Measurements from ENCODE around the gene MKI67. TPM values are rescaled to one million over a fixed set of nuclear protein-coding genes. Genes with fewer than 3 reads are reported as not detected.

Gene MKI67
- total and polyA plus RNA-seq, 10 of the 15 experiments (the other 5 are each of a cell fraction or from before 2014, with no cell fraction given), result 22.3 to 183 (median 82.9) TPM

DNA sequence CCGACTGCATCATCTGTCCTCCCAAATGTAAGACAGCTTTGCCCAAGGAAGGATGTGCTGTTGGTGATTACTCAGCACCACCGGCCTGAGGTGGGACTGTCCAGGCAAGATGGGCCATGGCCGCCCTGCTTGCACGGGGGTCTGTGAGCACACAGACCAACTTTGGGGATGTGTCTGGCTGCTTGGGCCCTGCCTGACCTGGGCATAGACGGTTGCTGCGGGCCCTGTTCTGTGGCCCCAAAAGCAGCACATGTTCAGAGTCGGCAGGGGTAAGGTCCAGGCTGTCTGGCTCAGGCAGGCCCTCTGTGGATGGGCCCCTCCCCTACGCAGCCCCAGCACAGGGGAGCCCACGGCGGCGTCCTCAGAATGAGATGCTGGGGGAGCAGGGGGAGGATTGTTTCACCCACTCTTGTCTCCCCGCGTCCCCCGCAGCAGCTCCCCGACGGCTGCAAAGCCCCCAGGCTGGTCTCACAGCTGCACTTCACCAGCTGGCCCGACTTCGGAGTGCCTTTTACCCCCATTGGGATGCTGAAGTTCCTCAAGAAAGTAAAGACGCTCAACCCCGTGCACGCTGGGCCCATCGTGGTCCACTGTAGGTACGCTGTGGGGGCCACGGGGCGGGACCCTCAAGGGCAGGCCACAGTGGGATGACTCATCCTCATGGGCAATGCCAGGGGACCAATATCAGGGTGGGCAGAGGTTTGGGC is 58.4 kb downstream of the MKI67 start:
- Histone ChIP-seq H3K27ac (ENCODE audit: control insufficient read depth, insufficient read depth) (no peak overlapping the region), H3K4me1 (ENCODE audit: control insufficient read depth, insufficient read depth, low read length) (peaks cover 28% of the 10 kb centered on the region), H2AFZ (ENCODE audit: control insufficient read depth, low read depth, low read length) (no peak overlapping the region), H4K20me1 (ENCODE audit: control insufficient read depth, insufficient read depth) (no peaks in the 10 kb centered on the region), H3K4me2 (ENCODE audit: control insufficient read depth, insufficient read depth) (no peak overlapping the region), H3K4me3 (no peak overlapping the region), H3K9me3 (replicated peaks; ENCODE audit: control insufficient read depth, insufficient read depth, low read length) (no peaks in the 10 kb centered on the region), H3K36me3 (ENCODE audit: control insufficient read depth in 2 of 2, insufficient read depth in 2 of 2, low read length in 1 of 2) (peaks cover 0 to 13% of the 10 kb centered on the region in 2 experiments; a peak in 2 of 4 replicates), H3K79me2 (ENCODE audit: control insufficient read depth, insufficient read depth, low read length) (no peaks in the 10 kb centered on the region), H3K9ac (ENCODE audit: control insufficient read depth, insufficient read depth, low read length) (no peak overlapping the region), H3K27me3 (replicated peaks in 1 of 2; ENCODE audit: control insufficient read depth in 2 of 2, insufficient read depth in 2 of 2, low read length in 1 of 2) (no peaks in the 10 kb centered on the region)
- ATAC-seq, result no peak
- ChIA-PET RAD21 (ENCODE audit: unreplicated experiment) (interaction anchor here (1.0 to 2.4 kb wide), 2 partner anchors 16 to 32 kb away, joined by 3 to 103 read pairs; no protein-coding TSS in a partner anchor), SMC1A (ENCODE audit: uncharacterized antibody, unreplicated experiment) (interaction anchor here (1.4 to 5.5 kb wide), 2 partner anchors 20 to 33 kb away, joined by 3 to 128 read pairs; no protein-coding TSS in a partner anchor), CTCF (interaction anchor here (1.4 to 9.4 kb wide), 5 partner anchors 17 to 48 kb away, joined by 3 to 277 read pairs (median 9); no protein-coding TSS in a partner anchor), POLR2A (interaction anchor here (1.1 kb wide), 1 partner anchor 19 kb away, joined by 3 read pairs; no protein-coding TSS in a partner anchor)
- no TSS peak for BruUV-seq (replicated peaks)
- TF ChIP-seq RAD21 (IDR thresholded peaks at IDR 0.05; ENCODE audit: insufficient read depth, low read depth, low read length), result no peak
- TF ChIP-seq ETV6 (conservative IDR thresholded peaks at IDR 0.05 in 1 of 2, IDR thresholded peaks at IDR 0.05 in 1 of 2; ENCODE audit: borderline replicate concordance in 1 of 2, low read depth in 1 of 2), result no peak
- TF ChIP-seq, protein P1, sequence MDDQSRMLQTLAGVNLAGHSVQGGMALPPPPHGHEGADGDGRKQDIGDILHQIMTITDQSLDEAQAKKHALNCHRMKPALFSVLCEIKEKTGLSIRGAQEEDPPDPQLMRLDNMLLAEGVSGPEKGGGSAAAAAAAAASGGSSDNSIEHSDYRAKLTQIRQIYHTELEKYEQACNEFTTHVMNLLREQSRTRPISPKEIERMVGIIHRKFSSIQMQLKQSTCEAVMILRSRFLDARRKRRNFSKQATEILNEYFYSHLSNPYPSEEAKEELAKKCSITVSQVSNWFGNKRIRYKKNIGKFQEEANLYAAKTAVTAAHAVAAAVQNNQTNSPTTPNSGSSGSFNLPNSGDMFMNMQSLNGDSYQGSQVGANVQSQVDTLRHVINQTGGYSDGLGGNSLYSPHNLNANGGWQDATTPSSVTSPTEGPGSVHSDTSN (IDR thresholded peaks at IDR 0.05; ENCODE audit: insufficient replicate concordance, low read depth, low read length), result no peak
- no peak for TF ChIP-seq FOS (IDR thresholded peaks at IDR 0.05; ENCODE audit: borderline replicate concordance, extremely low read depth, insufficient read length)
- no peak for TF ChIP-seq SMARCA5 (IDR thresholded peaks at IDR 0.05)
- no peak for TF ChIP-seq SREBF1 (IDR thresholded peaks at IDR 0.05; ENCODE audit: low read length)
- TF ChIP-seq ZNF384 (IDR thresholded peaks at IDR 0.05; ENCODE audit: borderline replicate concordance, low read depth, low read length), result no peak
- no peak for TF ChIP-seq EGR1 (IDR thresholded peaks at IDR 0.05; ENCODE audit: borderline replicate concordance in 1 of 2, low read depth in 2 of 2, low read length in 2 of 2)
- 96% methylated on average over 25 of the region's 25 CpGs for WGBS (ENCODE audit: insufficient coverage, insufficient replicate concordance, low lambda C conversion rate, missing lambda C conversion rate)
- DNase-seq (ENCODE audit: low read depth, low spot score), result no peak
- intact Hi-C loops (cut with micrococcal nuclease; ENCODE audit: unreplicated experiment) (loop anchor here (2.0 kb wide), 1 partner anchor 213 kb away; no protein-coding TSS in a partner anchor), in situ Hi-C loops (cut with MboI) (no loop called here)
- no peak for FAIRE-seq
